ENCODE results near the gene WDR91. TPM values are rescaled to one million over a fixed set of nuclear protein-coding genes. Genes with fewer than 3 reads are reported as not detected.
A peak's percentile ranks its signal among the peaks of the same experiment; 100 is the strongest.

Gene WDR91
- total RNA-seq, 1 experiment from 2014 or later: 10.1 TPM

DNA sequence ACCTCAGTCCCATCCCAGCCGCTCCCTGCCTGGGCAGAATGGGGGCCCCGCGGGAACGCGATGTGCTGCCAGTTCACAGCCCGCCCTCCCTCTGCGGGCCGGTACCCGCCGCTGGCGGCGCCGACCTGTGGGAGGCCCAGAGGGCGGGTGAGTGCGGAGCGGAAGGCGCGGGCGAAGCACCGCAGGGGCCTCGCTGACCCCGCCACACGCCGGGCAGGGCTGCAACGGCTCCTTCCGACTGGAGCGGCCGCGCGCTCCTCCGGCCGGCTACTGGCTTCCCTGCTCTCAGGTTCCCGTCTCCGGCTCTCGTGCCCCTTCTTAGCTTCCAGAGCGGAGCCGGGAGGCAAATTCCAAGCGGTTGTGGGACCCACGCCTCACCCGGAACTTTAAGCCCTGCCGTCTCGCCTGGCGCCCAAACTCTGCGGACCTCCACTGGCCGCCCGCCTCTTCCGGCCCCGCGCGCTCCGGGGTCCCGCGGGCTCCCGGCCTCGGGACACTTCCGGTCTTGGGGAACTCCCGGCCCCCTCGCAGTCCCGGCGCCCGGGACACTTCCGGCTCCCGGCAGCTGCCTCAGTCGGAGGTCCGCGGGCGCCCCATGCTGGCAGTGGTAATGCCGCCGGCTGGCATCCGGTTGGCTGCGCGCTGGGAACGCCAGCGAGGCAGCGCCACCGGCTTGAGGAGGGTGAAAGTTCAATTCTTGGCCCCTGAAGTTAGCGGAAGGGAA is 40.9 kb downstream of the WDR91 start, which contains the start of gene CYREN (continued):
- TF ChIP-seq EZH2phosphoT487 (IDR thresholded peaks at IDR 0.05; ENCODE audit: borderline replicate concordance) (no peak), CBX3 (IDR thresholded peaks at IDR 0.05; ENCODE audit: low read depth) (peak; percentile 35; the same call in 1 of the 2 replicates)

GRCh38 chr7:135169964-135170273 is 41.4 kb downstream of the WDR91 start:
- intact Hi-C loops (cut with micrococcal nuclease): loop anchor here (1.0 to 10.0 kb wide), 3 partner anchors 184 to 475 kb away; partner anchors contain the start of gene AGBL3
- H3K9me2 ChIP-seq (ENCODE audit: insufficient read depth): no peaks in the 10 kb centered on the region
- H3K79me2 ChIP-seq (ENCODE audit: insufficient read depth, low read length): peaks cover 29% of the 10 kb centered on the region
- peak overlapping the region; percentile 81 to 83 for H3K4me3 ChIP-seq (replicated peaks in 1 of 2; ENCODE audit: low read depth in 1 of 2, low read length in 2 of 2)
- peaks cover 3% of the 10 kb centered on the region; the same call in 1 of the 2 replicates for H4K20me1 ChIP-seq (ENCODE audit: insufficient read depth)
- peak overlapping the region; percentile 92 for H3K27ac ChIP-seq (ENCODE audit: low read depth, low read length)
- peaks cover 7 to 36% of the 10 kb centered on the region in 2 experiments; a peak in 2 of 4 replicates for H3K36me3 ChIP-seq (ENCODE audit: control insufficient read depth in 1 of 2, insufficient read depth in 2 of 2, low read length in 2 of 2)
- ChIA-PET RAD21 (ENCODE audit: low non-redundant PET in 1 of 2, low total read pairs in 2 of 2, uncharacterized antibody in 2 of 2, unreplicated experiment in 2 of 2) (interaction anchor here in 1 of 2 experiments (1.3 kb wide), 1 partner anchor 183 kb away, joined by 3 read pairs; the partner anchor contains the start of gene AGBL3), POLR2A (interaction anchor here (1.0 to 1.5 kb wide), 3 partner anchors 10 to 184 kb away, joined by 3 to 12 read pairs (median 4); partner anchors contain the start of gene AGBL3), CTCF (interaction anchor here (0.6 to 1.9 kb wide), 12 partner anchors 8 to 537 kb away, joined by 3 to 25 read pairs (median 4); partner anchors contain the start of gene AGBL3)
- peak overlapping the region; percentile 98 for H3K4me2 ChIP-seq (ENCODE audit: low read length)
- no peak overlapping the region for H2AFZ ChIP-seq (ENCODE audit: low read depth, low read length, poor library complexity, severe bottlenecking)
- no peak for ATAC-seq
- peak overlapping the region; percentile 93 for H3K9ac ChIP-seq (ENCODE audit: low read length)
- no peak for DNase-seq (ENCODE audit: low read depth, low spot score)
- H3K4me1 ChIP-seq (ENCODE audit: control insufficient read depth in 1 of 2, insufficient read depth in 2 of 2, low read length in 2 of 2): peaks cover 0 to 18% of the 10 kb centered on the region in 2 experiments; a peak in 2 of 4 replicates
- H3K9me3 ChIP-seq (ENCODE audit: control insufficient read depth in 1 of 2, insufficient read depth in 1 of 2, low read depth in 1 of 2, low read length in 2 of 2): no peaks in the 10 kb centered on the region
- BruUV-seq (replicated peaks): no TSS peak
- H3K27me3 ChIP-seq (ENCODE audit: insufficient read depth, low read length): no peaks in the 10 kb centered on the region
- no peak for TF ChIP-seq YY1 (IDR thresholded peaks at IDR 0.05; ENCODE audit: extremely low read depth, insufficient replicate concordance, low read depth, low read length)
- no peak for TF ChIP-seq ATF3 (IDR thresholded peaks at IDR 0.05)
- no peak for TF ChIP-seq ZBTB33 (IDR thresholded peaks at IDR 0.05; ENCODE audit: extremely low read depth, insufficient replicate concordance, low read length)
- no peak for TF ChIP-seq REST (IDR thresholded peaks at IDR 0.05; ENCODE audit: low read depth)
- TF ChIP-seq JUND (IDR thresholded peaks at IDR 0.05): no peak; the same call in 1 of the 2 replicates
- no peak for TF ChIP-seq ZNF274 (IDR thresholded peaks at IDR 0.05; ENCODE audit: low read depth, low read length)
- TF ChIP-seq CBX3 (IDR thresholded peaks at IDR 0.05; ENCODE audit: low read depth): no peak; the same call in 1 of the 2 replicates
- no peak for TF ChIP-seq EZH2phosphoT487 (IDR thresholded peaks at IDR 0.05; ENCODE audit: borderline replicate concordance)
- TF ChIP-seq TCF7L2 (IDR thresholded peaks at IDR 0.05; ENCODE audit: borderline replicate concordance, extremely low read depth, insufficient read depth, insufficient read length): no peak
- TF ChIP-seq, protein P1, sequence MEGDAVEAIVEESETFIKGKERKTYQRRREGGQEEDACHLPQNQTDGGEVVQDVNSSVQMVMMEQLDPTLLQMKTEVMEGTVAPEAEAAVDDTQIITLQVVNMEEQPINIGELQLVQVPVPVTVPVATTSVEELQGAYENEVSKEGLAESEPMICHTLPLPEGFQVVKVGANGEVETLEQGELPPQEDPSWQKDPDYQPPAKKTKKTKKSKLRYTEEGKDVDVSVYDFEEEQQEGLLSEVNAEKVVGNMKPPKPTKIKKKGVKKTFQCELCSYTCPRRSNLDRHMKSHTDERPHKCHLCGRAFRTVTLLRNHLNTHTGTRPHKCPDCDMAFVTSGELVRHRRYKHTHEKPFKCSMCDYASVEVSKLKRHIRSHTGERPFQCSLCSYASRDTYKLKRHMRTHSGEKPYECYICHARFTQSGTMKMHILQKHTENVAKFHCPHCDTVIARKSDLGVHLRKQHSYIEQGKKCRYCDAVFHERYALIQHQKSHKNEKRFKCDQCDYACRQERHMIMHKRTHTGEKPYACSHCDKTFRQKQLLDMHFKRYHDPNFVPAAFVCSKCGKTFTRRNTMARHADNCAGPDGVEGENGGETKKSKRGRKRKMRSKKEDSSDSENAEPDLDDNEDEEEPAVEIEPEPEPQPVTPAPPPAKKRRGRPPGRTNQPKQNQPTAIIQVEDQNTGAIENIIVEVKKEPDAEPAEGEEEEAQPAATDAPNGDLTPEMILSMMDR (IDR thresholded peaks at IDR 0.05 in 2 of 3, conservative IDR thresholded peaks at IDR 0.05 in 1 of 3; ENCODE audit: borderline replicate concordance in 1 of 3, insufficient read depth in 1 of 3, low read depth in 2 of 3, low read length in 2 of 3): no peak
- no peak for TF ChIP-seq EZH2 (IDR thresholded peaks at IDR 0.05)
- no peak for TF ChIP-seq SP1 (IDR thresholded peaks at IDR 0.05; ENCODE audit: low read depth)
- TF ChIP-seq, protein P2, sequence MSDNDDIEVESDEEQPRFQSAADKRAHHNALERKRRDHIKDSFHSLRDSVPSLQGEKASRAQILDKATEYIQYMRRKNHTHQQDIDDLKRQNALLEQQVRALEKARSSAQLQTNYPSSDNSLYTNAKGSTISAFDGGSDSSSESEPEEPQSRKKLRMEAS (IDR thresholded peaks at IDR 0.05): no peak
- TF ChIP-seq POLR2A (IDR thresholded peaks at IDR 0.05; ENCODE audit: borderline replicate concordance, extremely low read depth, insufficient read depth, insufficient read length): no peak
- TF ChIP-seq ZFX (IDR thresholded peaks at IDR 0.05): no peak
